PC-3 (cell line): ENCODE measurements around the gene TOMM40L. TPM values are rescaled to one million over a fixed set of nuclear protein-coding genes. Genes with fewer than 3 reads are reported as not detected.
A peak's percentile ranks its signal among the peaks of the same experiment; 100 is the strongest.

Experiments used
- ATAC-seq: fragments of 200-7000 bp; cut with Tn5 transposase; 2 replicates; pipeline ENCODE4 v1.9.1; 2020; ENCODE audit warnings: mild to moderate bottlenecking, moderate library complexity
- BruUV-seq: library from RNA; stranded (reverse); fragments of 400-500 nt; replicated peaks from 2 replicates; lab custom pipeline; 2021; lab: Mats Ljungman, UMichigan
- CTCF ChIA-PET: fragments of 300-600 bp; sonication (Branson Sonifier 250); formaldehyde crosslinking; loops from one replicate; lab custom pipeline; 2022; ENCODE audit warnings: antibody characterized with exemption; lab: Charles Lee
- POLR2A ChIA-PET: fragments of 300-600 bp; sonication (Branson Sonifier 250); formaldehyde crosslinking; loops from one replicate; lab custom pipeline; 2022; ENCODE audit warnings: antibody characterized with exemption; ENCODE audit not compliant: unreplicated experiment; lab: Charles Lee
- DNase-seq: peaks from one replicate; pipeline ENCODE4 v3.0.0-alpha.2; 2015
- H2AFZ ChIP-seq: fragments of 300-600 bp; sonication (generic); 2 replicates; pipeline ENCODE4 v1.6.0; 2016; ENCODE audit warnings: antibody characterized with exemption, low read length
- H3F3A ChIP-seq: fragments of 300-600 bp; sonication (generic); one replicate; pipeline ENCODE4 v1.6.0; 2017; ENCODE audit warnings: antibody characterized with exemption, low read length, control low read depth, mild to moderate bottlenecking; ENCODE audit not compliant: unreplicated experiment
- H3K27ac ChIP-seq: fragments of 300-600 bp; sonication (generic); 2 replicates; pipeline ENCODE4 v1.5.1; 2016; ENCODE audit warnings: mild to moderate bottlenecking, low read length
- H3K27me3 ChIP-seq: fragments of 300-600 bp; sonication (generic); 2 replicates; pipeline ENCODE4 v1.6.1; 2016; ENCODE audit warnings: low read length, mixed read lengths
- H3K36me3 ChIP-seq: fragments of 300-600 bp; sonication (generic); 2 replicates; pipeline ENCODE4 v1.6.1; 2016; ENCODE audit warnings: low read depth, mixed run types, low read length, mixed read lengths
- H3K4me1 ChIP-seq: fragments of 300-600 bp; sonication (generic); 2 replicates; pipeline ENCODE4 v1.5.1; 2016; ENCODE audit warnings: low read length; ENCODE audit not compliant: insufficient read depth
- H3K4me2 ChIP-seq: fragments of 300-600 bp; sonication (generic); 2 replicates; pipeline ENCODE4 v1.6.0; 2016; ENCODE audit warnings: low read length
- H3K4me3 ChIP-seq: fragments of 300-600 bp; sonication (generic); 2 replicates; pipeline ENCODE4 v1.5.1; 2016; ENCODE audit warnings: mild to moderate bottlenecking, low read length, mixed read lengths
- H3K79me2 ChIP-seq: fragments of 300-600 bp; sonication (generic); 2 replicates; pipeline ENCODE4 v1.6.1; 2017; ENCODE audit warnings: low read length, mixed read lengths
- H3K9ac ChIP-seq: fragments of 300-600 bp; sonication (generic); 2 replicates; pipeline ENCODE4 v1.6.0; 2016; ENCODE audit warnings: mild to moderate bottlenecking, low read length
- H3K9me2 ChIP-seq: fragments of 300-600 bp; sonication (generic); replicated peaks from 2 replicates; pipeline ENCODE4 v1.6.1; 2016; ENCODE audit warnings: mixed run types, low read length, mixed read lengths
- H3K9me3 ChIP-seq: fragments of 300-600 bp; sonication (generic); 2 replicates; pipeline ENCODE4 v1.6.1; 2016; ENCODE audit warnings: low read length, mixed read lengths
- H4K20me1 ChIP-seq: fragments of 300-600 bp; sonication (generic); 2 replicates; pipeline ENCODE4 v1.6.1; 2016; ENCODE audit warnings: low read length, mixed read lengths
- EZH2 ChIP-seq: fragments of 300-600 bp; sonication (generic); IDR thresholded peaks from one replicate; pipeline ENCODE4 v1.6.1; 2017; ENCODE audit warnings: antibody characterized with exemption, mild to moderate bottlenecking, low read length; ENCODE audit not compliant: unreplicated experiment
- EZH2phosphoT487 ChIP-seq: fragments of 300-600 bp; sonication (generic); IDR thresholded peaks from 2 replicates; pipeline ENCODE4 v1.6.1; 2018; ENCODE audit warnings: mild to moderate bottlenecking, antibody characterized with exemption, low read length, borderline replicate concordance
- intact Hi-C: fragments of 100-400 bp; cut with micrococcal nuclease; formaldehyde crosslinking; loops from 2 replicates; pipeline ENCODE4 v1.9.0; 2023
- total RNA-seq: library from RNA; depleted of rRNA; stranded (reverse); fragments of >200 nt; gene quantifications from 2 replicates; pipeline ENCODE4 v1.2.3, GENCODE V29; 2014
- TF ChIP-seq, protein P1 (sequence below): fragments of 300-600 bp; sonication (generic); conservative IDR thresholded peaks from 2 replicates; pipeline ENCODE4 v1.5.1; 2017; ENCODE audit warnings: antibody characterized with exemption, low read depth, mild to moderate bottlenecking, low read length

The TOMM40L gene
- total RNA-seq, 1 experiment from 2014 or later = 23.2 TPM

DNA sequence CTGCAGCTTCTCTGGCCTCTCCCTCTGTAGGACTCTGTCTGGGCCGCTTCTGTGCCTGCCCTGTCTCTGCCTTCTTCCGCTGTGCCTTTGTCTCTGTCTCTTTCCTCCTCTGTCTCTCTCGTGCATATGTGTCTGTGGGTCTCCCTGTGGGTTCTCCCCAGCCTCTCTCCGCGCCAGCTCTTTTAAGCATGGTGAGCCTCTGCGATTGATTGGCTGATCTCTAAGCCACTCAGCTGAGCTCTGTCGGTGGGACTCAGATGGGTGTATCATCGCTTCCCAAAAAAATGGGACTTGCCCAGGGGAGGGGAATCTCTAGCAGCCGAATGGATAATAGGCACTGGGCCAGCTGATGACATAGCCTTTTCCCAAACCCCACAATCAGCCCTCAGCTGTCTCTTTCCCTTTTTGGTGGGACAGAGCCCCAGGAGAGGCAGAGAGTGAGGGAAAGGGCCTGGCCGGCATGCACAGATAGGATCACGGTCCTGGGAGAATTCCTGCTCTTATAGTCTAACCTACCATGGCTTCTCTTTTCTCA lies 26.9 kb upstream of the TOMM40L start, which contains the start of gene ADAMTS4:
ADAMTS4 (minus strand) TSS at position 158 of the 535 bp plus-strand sequence. CDS start 427 bp downstream, outside the sequence.
- Histone ChIP-seq H4K20me1 (no peaks in the 10 kb centered on the region), H3K27ac (no peak within 1 kb of the TSS), H3K9me2 (no peaks in the 10 kb centered on the region), H3K4me2 (no peak within 1 kb of the TSS), H3F3A (no peaks in the 10 kb centered on the region), H3K9ac (no peak within 1 kb of the TSS), H3K4me3 (no peak within 1 kb of the TSS), H3K79me2 (peaks cover 17% of the 10 kb centered on the region), H3K4me1 (peaks cover 26% of the 10 kb centered on the region), H3K9me3 (no peaks in the 10 kb centered on the region), H3K36me3 (0 out of 2 replicates have a peak, but pooled peaks cover 2% of the 10 kb centered on the region), H3K27me3 (no peaks in the 10 kb centered on the region), H2AFZ (peak within 1 kb of the TSS; percentile 15; the same call in 1 of the 2 replicates)
- intact Hi-C loops = no loop called here
- ChIA-PET CTCF (interaction anchor here (0.6 kb wide), 1 partner anchor 176 kb away, joined by 4 read pairs; no protein-coding TSS in a partner anchor), POLR2A (interaction anchor here (0.7 kb wide), 1 partner anchor 10 kb away, joined by 4 read pairs; no protein-coding TSS in a partner anchor)
- no TSS peak for BruUV-seq
- ATAC-seq = no peak
- no peak for DNase-seq
- TF ChIP-seq EZH2phosphoT487 = no peak

DNA sequence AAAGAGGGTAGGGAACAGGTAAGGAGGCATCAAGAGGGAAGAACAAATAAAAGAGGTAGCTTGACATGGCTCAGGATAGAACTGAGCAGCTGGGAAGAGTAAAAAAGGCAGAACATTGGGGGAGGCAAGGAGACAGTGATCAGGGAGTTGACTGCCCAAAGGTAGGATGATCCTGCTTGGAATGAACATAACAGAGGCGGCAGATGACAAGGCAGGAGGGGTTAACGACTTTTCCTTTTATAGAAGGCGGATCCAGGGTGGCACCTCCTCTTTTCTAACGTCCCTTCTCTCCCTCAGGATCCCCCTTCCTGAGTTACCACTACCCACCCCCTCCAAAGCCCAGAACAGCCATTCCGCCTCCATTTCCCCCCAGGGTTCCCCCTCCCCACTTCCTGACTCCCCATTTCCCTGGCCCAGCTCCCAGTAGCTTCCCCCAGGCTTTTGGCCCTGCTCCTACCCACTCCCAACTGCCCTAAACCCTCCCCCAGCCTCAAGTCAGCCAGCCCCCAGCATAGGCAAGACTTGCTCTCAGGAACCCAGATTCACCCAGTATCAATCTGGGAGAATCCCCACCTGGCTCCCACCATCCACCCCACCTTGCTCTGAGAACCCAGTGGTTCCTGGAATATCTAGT lies 26.2 kb upstream of the TOMM40L start:
- H3K4me2 ChIP-seq = no peak overlapping the region
- H3K9me2 ChIP-seq = no peaks in the 10 kb centered on the region
- no peak overlapping the region for H2AFZ ChIP-seq
- POLR2A ChIA-PET = interaction anchor here (0.7 kb wide), 1 partner anchor 10 kb away, joined by 4 read pairs; no protein-coding TSS in a partner anchor
- H3K36me3 ChIP-seq = peaks cover 8% of the 10 kb centered on the region; the same call in 1 of the 2 replicates
- no peaks in the 10 kb centered on the region for H3K27me3 ChIP-seq
- no peaks in the 10 kb centered on the region for H3K9me3 ChIP-seq
- peaks cover 23% of the 10 kb centered on the region for H3K79me2 ChIP-seq
- TF ChIP-seq, protein P1, sequence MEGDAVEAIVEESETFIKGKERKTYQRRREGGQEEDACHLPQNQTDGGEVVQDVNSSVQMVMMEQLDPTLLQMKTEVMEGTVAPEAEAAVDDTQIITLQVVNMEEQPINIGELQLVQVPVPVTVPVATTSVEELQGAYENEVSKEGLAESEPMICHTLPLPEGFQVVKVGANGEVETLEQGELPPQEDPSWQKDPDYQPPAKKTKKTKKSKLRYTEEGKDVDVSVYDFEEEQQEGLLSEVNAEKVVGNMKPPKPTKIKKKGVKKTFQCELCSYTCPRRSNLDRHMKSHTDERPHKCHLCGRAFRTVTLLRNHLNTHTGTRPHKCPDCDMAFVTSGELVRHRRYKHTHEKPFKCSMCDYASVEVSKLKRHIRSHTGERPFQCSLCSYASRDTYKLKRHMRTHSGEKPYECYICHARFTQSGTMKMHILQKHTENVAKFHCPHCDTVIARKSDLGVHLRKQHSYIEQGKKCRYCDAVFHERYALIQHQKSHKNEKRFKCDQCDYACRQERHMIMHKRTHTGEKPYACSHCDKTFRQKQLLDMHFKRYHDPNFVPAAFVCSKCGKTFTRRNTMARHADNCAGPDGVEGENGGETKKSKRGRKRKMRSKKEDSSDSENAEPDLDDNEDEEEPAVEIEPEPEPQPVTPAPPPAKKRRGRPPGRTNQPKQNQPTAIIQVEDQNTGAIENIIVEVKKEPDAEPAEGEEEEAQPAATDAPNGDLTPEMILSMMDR = no peak
- TF ChIP-seq EZH2phosphoT487 = no peak
- TF ChIP-seq EZH2 = no peak
- ATAC-seq (no peak), DNase-seq (no peak)
- H3F3A ChIP-seq = no peaks in the 10 kb centered on the region
- H3K9ac ChIP-seq = no peak overlapping the region
- H3K27ac ChIP-seq = no peak overlapping the region
- no peak overlapping the region for H3K4me3 ChIP-seq
- H4K20me1 ChIP-seq = no peaks in the 10 kb centered on the region
- no TSS peak for BruUV-seq
- intact Hi-C loops = no loop called here
- H3K4me1 ChIP-seq = peaks cover 26% of the 10 kb centered on the region
- CTCF ChIA-PET = no interaction called here

DNA sequence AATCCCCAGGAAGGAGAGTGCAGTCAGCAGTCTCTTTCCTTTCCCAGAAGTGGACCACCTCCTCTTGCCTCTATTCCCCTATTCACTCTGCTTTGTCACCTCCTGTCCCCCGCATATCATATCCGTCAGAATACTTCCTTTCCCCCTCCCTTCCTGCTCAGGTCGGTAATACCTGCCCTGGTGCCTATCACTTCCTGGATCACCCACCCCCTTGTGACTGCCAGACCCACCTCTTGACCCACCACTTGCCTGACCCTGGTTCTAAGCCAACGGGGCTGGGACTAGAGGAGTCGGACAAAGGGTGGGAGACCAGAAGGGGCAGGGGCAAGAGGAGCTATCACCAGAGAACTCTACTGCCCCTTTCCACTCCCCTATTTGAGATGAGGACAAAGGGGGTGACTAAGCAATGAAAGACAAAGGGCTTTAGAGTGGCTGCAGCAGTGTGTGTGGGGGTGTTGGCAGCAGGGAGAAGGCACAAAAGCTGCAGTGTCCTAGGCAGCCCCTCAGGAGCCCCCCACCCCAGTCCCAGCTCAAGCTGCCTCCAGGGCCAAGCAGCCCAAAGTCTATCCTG lies 25.4 kb upstream of the TOMM40L start:
- H3F3A ChIP-seq = no peaks in the 10 kb centered on the region
- no peaks in the 10 kb centered on the region for H4K20me1 ChIP-seq
- TF ChIP-seq EZH2phosphoT487 (no peak), EZH2 (no peak)
- TF ChIP-seq, protein P1 = no peak
- H3K4me3 ChIP-seq = no peak overlapping the region
- intact Hi-C loops = no loop called here
- no peak for ATAC-seq
- peaks cover 26% of the 10 kb centered on the region for H3K4me1 ChIP-seq
- no TSS peak for BruUV-seq
- H3K9me2 ChIP-seq = no peaks in the 10 kb centered on the region
- H3K9ac ChIP-seq = no peak overlapping the region
- POLR2A ChIA-PET = no interaction called here
- H3K27me3 ChIP-seq = no peaks in the 10 kb centered on the region
- no peak overlapping the region for H2AFZ ChIP-seq
- peaks cover 29% of the 10 kb centered on the region for H3K79me2 ChIP-seq
- H3K27ac ChIP-seq = no peak overlapping the region
- no peak for DNase-seq
- H3K36me3 ChIP-seq = peaks cover 12% of the 10 kb centered on the region; the same call in 1 of the 2 replicates
- H3K4me2 ChIP-seq = no peak overlapping the region
- CTCF ChIA-PET = no interaction called here
- H3K9me3 ChIP-seq = no peaks in the 10 kb centered on the region
